Stomach smooth muscle (tissue), 2 donors: ENCODE measurements around the gene NLGN3.

Source experiments
- H3K27ac ChIP-seq: one replicate; pipeline ENCODE4 v1.7.0; 2013; ENCODE audit warnings: mild to moderate bottlenecking, low read length, inconsistent platforms
- H3K27me3 ChIP-seq, 2 donors: one replicate each; pipeline ENCODE4 v1.7.0; 2013; ENCODE audit warnings: low read length in 2 of 2; ENCODE audit not compliant: insufficient read depth in 2 of 2, control insufficient read depth in 1 of 2
- H3K36me3 ChIP-seq, 2 donors: one replicate each; pipeline ENCODE4 v1.7.0; 2013; ENCODE audit warnings: low read length in 2 of 2; ENCODE audit not compliant: control insufficient read depth in 2 of 2, insufficient read depth in 2 of 2
- H3K4me1 ChIP-seq: one replicate; pipeline ENCODE4 v1.7.0; 2013; ENCODE audit warnings: low read length; ENCODE audit not compliant: control insufficient read depth, insufficient read depth
- H3K4me3 ChIP-seq, 2 donors: one replicate each; pipeline ENCODE4 v1.7.0; 2013; ENCODE audit warnings: low read length in 2 of 2
- H3K9ac ChIP-seq, 2 donors: one replicate each; pipeline ENCODE4 v1.7.0; 2013; ENCODE audit warnings: low read length in 2 of 2, mild to moderate bottlenecking in 1 of 2
- H3K9me3 ChIP-seq, 2 donors: one replicate each; pipeline ENCODE4 v1.7.0; 2013; ENCODE audit warnings: low read length in 2 of 2; ENCODE audit not compliant: control insufficient read depth in 2 of 2
- donor health status: healthy.
- donor health status: Pancreatic carcinoma.

Gene NLGN3

GRCh38 chrX:71144651-71145050, at the start of gene NLGN3:
TSS of gene NLGN3 (plus strand) at chrX:71144841. CDS start at chrX:71147750, 2,909 bp downstream.
- peak within 1 kb of the TSS; percentile 32 to 57 for H3K4me3 ChIP-seq
- H3K9ac ChIP-seq: no peak within 1 kb of the TSS
- no peaks in the 10 kb centered on the region for H3K27me3 ChIP-seq
- no peak within 1 kb of the TSS for H3K27ac ChIP-seq
- H3K4me1 ChIP-seq: peaks cover 19% of the 10 kb centered on the region
- no peaks in the 10 kb centered on the region for H3K9me3 ChIP-seq
- H3K36me3 ChIP-seq: peaks cover 7% of the 10 kb centered on the region in 2 donors

GRCh38 chrX:71095033-71095432, 49.6 kb upstream of the NLGN3 start:
- Histone ChIP-seq H3K4me1 (peaks cover 12% of the 10 kb centered on the region), H3K9me3 (no peaks in the 10 kb centered on the region), H3K36me3 (no peaks in the 10 kb centered on the region), H3K27ac (no peak overlapping the region), H3K27me3 (peaks cover 0 to 6% of the 10 kb centered on the region in 2 donors), H3K4me3 (peak overlapping the region; percentile 70 to 81), H3K9ac (peak overlapping the region in 1 of 2 donors; percentile 63)

GRCh38 chrX:71095555-71095980, 49.1 kb upstream of the NLGN3 start, which contains the start of gene FOXO4:
TSS of gene FOXO4 (plus strand) at chrX:71095851. CDS start at chrX:71096529, 678 bp downstream.
- no peaks in the 10 kb centered on the region for H3K36me3 ChIP-seq
- peaks cover 0 to 6% of the 10 kb centered on the region in 2 donors for H3K27me3 ChIP-seq
- H3K4me1 ChIP-seq: peaks cover 12% of the 10 kb centered on the region
- H3K27ac ChIP-seq: no peak within 1 kb of the TSS
- no peaks in the 10 kb centered on the region for H3K9me3 ChIP-seq
- H3K9ac ChIP-seq: peak within 1 kb of the TSS; percentile 63 to 74
- peak within 1 kb of the TSS; percentile 81 to 84 for H3K4me3 ChIP-seq

GRCh38 chrX:71095981-71096759, 48.5 kb upstream of the NLGN3 start:
- Histone ChIP-seq H3K27ac (no peak overlapping the region), H3K4me3 (peak overlapping the region; percentile 81 to 84), H3K27me3 (peaks cover 0 to 6% of the 10 kb centered on the region in 2 donors), H3K9me3 (no peaks in the 10 kb centered on the region), H3K4me1 (peaks cover 12% of the 10 kb centered on the region), H3K36me3 (no peaks in the 10 kb centered on the region), H3K9ac (peak overlapping the region; percentile 60 to 74)

DNA sequence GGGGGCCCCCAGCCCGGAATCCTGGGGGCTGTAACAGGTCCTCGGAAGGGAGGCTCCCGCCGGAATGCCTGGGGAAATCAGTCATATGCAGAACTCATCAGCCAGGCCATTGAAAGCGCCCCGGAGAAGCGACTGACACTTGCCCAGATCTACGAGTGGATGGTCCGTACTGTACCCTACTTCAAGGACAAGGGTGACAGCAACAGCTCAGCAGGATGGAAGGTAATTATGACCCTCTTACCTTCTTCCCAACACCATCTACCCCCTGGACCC, 47.9 kb upstream of the NLGN3 start:
- Histone ChIP-seq H3K4me1 (peaks cover 12% of the 10 kb centered on the region), H3K9me3 (no peaks in the 10 kb centered on the region), H3K27me3 (peaks cover 0 to 6% of the 10 kb centered on the region in 2 donors), H3K36me3 (no peaks in the 10 kb centered on the region), H3K4me3 (peak overlapping the region; percentile 81 to 84), H3K27ac (no peak overlapping the region), H3K9ac (peak overlapping the region; percentile 60 to 74)

DNA sequence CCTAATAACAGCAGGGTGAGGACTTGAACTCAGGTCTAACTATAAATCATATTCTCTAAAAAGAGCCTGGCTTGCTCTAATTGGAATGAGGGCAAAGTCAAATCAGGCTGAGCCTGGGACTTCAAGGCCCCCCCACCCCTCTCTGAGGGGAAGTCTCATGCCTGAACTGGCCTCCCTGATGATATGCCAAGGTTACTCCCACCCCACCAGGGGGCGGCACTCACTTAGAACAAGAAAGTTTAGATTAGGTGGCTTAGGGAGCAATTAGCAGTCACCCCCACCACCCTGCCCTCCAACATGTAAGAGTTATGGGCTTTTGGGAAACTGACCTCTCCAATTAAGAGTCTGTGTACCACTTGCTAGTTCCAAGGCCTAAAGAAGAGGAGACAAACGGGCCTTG, 46.3 kb upstream of the NLGN3 start:
- H3K27ac ChIP-seq: no peak overlapping the region
- no peak overlapping the region for H3K4me3 ChIP-seq
- no peak overlapping the region for H3K9ac ChIP-seq
- no peaks in the 10 kb centered on the region for H3K36me3 ChIP-seq
- H3K27me3 ChIP-seq: peaks cover 0 to 8% of the 10 kb centered on the region in 2 donors
- peaks cover 12% of the 10 kb centered on the region for H3K4me1 ChIP-seq
- no peaks in the 10 kb centered on the region for H3K9me3 ChIP-seq

GRCh38 chrX:71098951-71099506, 45.6 kb upstream of the NLGN3 start:
- Histone ChIP-seq H3K27ac (no peak overlapping the region), H3K4me1 (peaks cover 12% of the 10 kb centered on the region), H3K36me3 (no peaks in the 10 kb centered on the region), H3K9me3 (no peaks in the 10 kb centered on the region), H3K4me3 (no peak overlapping the region), H3K27me3 (peaks cover 0 to 10% of the 10 kb centered on the region in 2 donors), H3K9ac (no peak overlapping the region)

GRCh38 chrX:71099736-71100135, 44.9 kb upstream of the NLGN3 start:
- Histone ChIP-seq H3K36me3 (no peaks in the 10 kb centered on the region), H3K27me3 (peaks cover 0 to 17% of the 10 kb centered on the region in 2 donors), H3K9ac (no peak overlapping the region), H3K9me3 (no peaks in the 10 kb centered on the region), H3K4me3 (no peak overlapping the region), H3K27ac (no peak overlapping the region), H3K4me1 (peaks cover 12% of the 10 kb centered on the region)

DNA sequence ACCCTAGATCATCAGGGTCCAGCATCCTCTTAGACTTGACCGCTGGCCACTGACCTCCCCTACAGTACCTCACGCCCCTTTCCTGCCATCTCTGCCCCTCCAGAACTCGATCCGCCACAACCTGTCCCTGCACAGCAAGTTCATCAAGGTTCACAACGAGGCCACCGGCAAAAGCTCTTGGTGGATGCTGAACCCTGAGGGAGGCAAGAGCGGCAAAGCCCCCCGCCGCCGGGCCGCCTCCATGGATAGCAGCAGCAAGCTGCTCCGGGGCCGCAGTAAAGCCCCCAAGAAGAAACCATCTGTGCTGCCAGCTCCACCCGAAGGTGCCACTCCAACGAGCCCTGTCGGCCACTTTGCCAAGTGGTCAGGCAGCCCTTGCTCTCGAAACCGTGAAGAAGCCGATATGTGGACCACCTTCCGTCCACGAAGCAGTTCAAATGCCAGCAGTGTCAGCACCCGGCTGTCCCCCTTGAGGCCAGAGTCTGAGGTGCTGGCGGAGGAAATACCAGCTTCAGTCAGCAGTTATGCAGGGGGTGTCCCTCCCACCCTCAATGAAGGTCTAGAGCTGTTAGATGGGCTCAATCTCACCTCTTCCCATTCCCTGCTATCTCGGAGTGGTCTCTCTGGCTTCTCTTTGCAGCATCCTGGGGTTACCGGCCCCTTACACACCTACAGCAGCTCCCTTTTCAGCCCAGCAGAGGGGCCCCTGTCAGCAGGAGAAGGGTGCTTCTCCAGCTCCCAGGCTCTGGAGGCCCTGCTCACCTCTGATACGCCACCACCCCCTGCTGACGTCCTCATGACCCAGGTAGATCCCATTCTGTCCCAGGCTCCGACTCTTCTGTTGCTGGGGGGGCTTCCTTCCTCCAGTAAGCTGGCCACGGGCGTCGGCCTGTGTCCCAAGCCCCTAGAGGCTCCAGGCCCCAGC, 43.8 kb upstream of the NLGN3 start:
- H3K36me3 ChIP-seq: no peaks in the 10 kb centered on the region
- peaks cover 0 to 21% of the 10 kb centered on the region in 2 donors for H3K27me3 ChIP-seq
- H3K9me3 ChIP-seq: no peaks in the 10 kb centered on the region
- H3K4me3 ChIP-seq: no peak overlapping the region
- H3K4me1 ChIP-seq: peaks cover 10% of the 10 kb centered on the region
- H3K27ac ChIP-seq: no peak overlapping the region
- no peak overlapping the region for H3K9ac ChIP-seq

DNA sequence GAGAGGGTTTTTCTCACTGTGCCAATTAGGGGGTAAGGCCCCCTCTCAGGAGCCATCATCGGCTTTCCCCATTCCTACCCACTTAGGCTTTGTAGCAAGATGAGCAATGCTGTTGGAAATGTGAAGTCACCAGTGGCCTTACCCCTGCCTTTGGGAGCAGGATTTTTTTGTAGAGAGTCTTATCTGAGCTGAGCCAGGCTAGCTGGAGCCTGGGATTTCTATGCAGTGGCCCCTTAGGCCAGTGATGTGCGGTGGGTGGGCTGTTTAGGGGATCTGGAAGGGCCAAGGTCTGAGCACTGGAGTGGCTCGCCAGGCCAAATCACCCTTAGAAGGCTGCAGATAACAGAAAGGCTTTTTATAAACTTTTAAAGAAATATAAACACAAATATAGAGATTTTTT, 42.3 kb upstream of the NLGN3 start:
- Histone ChIP-seq H3K36me3 (no peaks in the 10 kb centered on the region), H3K9ac (no peak overlapping the region), H3K27ac (no peak overlapping the region), H3K27me3 (peaks cover 0 to 25% of the 10 kb centered on the region in 2 donors), H3K4me3 (no peak overlapping the region), H3K9me3 (no peaks in the 10 kb centered on the region), H3K4me1 (peaks cover 4% of the 10 kb centered on the region)
